Stimulated activated CD8-positive, alpha-beta memory T cell treated with anti-CD3 and anti-CD28 coated beads, Interleukin-2, amount 100 ng/mL, for 48 hours (primary cell): ENCODE results near the gene FER.
"Not testable (repeated sequence)": the region's sequence is repeated elsewhere in the genome, so short reads cannot be mapped to it uniquely, and the experiment has no call there.

Source experiments
- DNase-seq, 2 donors: peaks; one replicate each; pipeline ENCODE4 v3.0.0-alpha.2; 2020; ENCODE audit warnings: low read depth in 2 of 2

FER gene

GRCh38 chr5:108747111-108747773 is 455 bp upstream of the FER start:
- DNase-seq, result no peak

- DNase-seq, result peak; percentile 92 to 96
These were observed 867 bp downstream of the FER start for GRCh38 chr5:108748401-108749127.

DNA sequence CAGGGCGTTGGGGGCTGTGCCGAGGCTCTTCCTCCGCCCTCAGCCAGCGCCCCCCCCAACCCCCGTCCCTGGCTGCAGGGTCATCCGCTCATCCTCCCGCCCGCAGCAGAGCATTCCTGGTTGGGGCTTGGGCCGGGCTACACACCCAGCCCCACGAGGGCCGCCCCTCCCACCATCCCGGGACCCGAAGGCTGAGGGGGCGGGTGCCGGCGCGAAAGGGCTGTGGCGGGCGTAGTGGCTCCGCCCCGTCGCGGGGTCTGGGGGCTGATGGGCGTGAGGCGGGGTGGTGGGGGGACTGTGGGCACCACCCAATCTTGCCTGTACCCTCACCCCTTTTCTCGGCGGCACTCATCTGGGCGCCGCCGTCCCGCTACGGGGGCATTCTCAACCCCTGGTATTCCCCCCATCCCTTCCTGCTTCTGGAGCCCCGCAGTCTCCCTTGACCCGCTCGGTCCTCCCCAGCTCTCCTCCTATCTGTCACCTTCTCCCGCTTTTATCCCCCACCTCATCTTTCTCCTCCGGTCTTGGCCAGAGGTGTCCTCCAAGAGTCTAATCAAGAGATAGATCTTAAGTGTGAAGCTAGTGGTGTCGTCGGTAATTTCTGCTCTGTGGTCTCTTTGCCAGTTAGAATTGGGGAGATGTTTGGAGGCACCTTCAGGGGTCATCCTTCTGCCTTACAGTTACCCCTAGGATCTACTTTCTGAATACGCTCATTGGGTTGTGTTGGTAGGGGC is 1.6 kb downstream of the FER start:
- DNase-seq, result peak; percentile 5 to 39

DNA sequence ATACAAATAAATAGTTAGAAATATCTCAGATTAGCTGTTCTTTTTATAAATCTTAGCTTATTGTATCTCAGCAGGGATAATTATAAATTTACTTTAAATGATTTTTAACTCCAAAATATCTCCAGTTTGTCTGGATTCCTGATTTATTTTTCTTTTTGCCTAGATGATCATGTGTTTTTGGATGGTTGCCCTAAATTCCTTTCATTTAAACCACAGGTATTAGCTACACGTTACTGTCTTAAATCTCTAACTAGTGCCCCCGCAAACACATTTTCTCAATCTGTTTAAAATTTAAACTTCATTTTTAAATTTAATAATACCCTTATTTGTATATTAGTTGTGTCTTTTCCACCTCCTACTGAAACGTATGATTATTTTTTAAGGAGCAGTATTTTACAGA is 5.6 kb downstream of the FER start:
- no peak for DNase-seq

GRCh38 chr5:108753877-108754276 is 6.2 kb downstream of the FER start:
- DNase-seq, result no peak

DNA sequence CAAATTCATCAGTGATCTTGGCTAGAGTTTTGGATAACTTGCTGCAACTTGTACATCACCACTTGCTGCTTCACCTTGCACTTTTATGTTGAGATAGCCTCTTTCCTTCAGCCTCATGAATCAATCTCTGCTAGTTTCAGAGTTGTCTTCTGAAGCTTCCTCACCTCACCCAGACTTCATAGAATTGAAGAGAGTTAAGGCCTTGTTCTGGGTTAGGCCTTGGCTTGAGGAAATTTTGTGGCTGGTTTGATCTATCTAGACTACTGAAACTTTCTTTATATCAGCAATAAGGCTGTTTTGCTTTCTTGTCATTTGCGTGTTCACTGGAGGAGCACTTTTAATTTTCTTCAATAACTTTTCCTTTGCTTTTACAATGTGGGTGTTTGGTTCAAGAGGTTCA is 12.8 kb downstream of the FER start:
- no peak for DNase-seq

GRCh38 chr5:108762660-108763059 is 15.0 kb downstream of the FER start:
- no peak for DNase-seq

DNA sequence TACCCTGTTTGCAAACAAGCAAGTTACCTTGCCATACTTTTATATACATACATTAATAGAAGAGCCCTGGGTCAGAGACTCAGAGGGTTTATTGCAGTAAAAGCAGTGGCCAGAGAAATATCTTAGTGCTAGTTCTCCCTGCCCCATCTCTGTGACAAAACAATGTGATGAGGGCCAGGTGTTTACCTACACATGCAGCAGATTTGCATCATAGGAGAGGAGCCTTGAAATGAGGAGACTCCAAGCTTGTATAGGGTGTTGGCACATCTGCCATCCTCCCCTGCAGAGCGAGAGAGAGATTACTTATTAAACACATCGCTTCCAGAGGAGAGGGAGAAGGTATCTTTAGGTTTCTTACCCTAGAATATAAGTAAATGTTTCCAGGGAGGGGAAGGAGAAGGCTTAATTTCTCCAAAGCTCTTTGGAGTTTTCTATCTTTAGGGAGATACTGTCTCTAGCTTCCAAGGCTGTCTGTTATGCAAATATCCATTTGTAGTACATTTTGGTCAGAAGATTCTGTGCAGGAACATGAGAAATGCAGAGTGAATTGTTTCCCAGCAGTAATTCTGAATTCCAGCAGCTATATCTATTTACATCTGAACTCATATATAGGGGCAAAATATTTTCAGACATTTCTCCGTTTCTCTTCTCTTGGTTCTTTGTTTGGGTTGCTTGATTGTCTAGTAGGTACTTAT is 15.7 kb downstream of the FER start:
- DNase-seq, result no peak

DNA sequence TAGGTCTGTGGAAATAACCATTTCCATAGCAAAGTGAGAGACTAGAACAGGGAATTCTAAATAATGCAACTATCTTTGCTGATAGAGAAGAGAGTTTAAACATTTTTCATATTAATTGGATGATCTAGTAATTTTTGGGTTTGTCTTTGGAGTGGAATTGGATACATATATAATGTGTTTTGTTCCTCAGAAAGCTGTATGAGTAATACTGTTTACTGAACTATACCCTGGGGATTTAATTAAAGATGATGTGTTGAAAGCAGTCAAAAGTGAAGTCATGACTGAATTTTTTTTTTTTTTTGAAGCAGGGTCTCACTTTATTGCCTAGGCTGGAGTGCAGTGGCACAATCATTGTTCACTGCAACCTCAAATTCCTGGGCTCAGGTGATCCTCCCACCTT is 17.9 kb downstream of the FER start:
- DNase-seq, result no peak

GRCh38 chr5:108766916-108767315 is 19.2 kb downstream of the FER start:
- not testable (repeated sequence) for DNase-seq

DNA sequence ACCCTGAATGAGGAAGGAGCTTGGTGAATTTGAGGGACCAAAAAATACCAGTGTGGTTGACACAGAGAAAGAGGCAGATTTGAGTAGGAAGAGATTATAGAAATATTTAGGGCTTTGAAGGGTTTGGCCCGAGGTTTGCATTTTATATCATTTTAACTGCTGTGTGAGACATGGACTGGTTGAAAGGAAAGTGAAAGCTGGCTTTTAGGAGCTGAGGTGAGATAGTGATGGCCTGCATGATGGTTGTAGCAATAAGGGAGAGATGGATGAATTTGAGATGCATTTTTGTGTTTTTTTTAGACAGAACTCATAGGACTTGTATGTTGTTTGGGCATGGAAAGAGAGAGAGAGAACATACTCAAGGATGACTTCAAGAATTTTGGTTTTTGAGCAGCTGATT is 21.7 kb downstream of the FER start:
- no peak for DNase-seq

GRCh38 chr5:108772626-108773025 is 24.9 kb downstream of the FER start:
- no peak for DNase-seq

- DNase-seq, result no peak
These were observed 25.6 kb downstream of the FER start for GRCh38 chr5:108773330-108773729.

- DNase-seq, result not testable (repeated sequence)
These were observed 26.4 kb downstream of the FER start for GRCh38 chr5:108774079-108774478.

GRCh38 chr5:108777582-108777981 is 29.9 kb downstream of the FER start:
- DNase-seq, result not testable (repeated sequence)

GRCh38 chr5:108784577-108784976 is 36.9 kb downstream of the FER start:
- not testable (repeated sequence) for DNase-seq

- DNase-seq, result no peak
These were observed 39.2 kb downstream of the FER start for GRCh38 chr5:108786806-108787483.

DNA sequence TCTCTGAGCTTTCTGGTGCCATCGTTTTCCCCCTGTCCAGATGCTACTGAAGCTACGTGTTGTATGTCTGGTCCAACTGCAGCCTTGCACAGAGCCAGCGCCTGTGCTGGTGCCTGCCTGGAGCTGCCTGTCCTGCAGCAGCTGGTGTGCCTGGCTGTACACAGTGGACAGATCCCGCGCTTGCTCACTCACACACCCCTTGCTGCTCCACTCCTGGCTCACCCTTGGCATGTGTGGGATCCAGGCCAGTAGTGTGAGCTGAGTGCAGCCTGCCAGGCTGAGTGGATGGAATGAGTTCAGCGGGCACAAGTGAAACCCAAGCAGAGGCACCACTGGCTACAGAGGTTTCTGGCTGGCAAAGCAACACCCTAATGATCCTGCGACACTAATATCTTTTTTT is 40.4 kb downstream of the FER start:
- DNase-seq, result no peak

- DNase-seq, result no peak
These were observed 45.5 kb downstream of the FER start for GRCh38 chr5:108793207-108793606.

- not testable (repeated sequence) for DNase-seq
These were observed 46.7 kb downstream of the FER start for GRCh38 chr5:108794349-108794748.

DNA sequence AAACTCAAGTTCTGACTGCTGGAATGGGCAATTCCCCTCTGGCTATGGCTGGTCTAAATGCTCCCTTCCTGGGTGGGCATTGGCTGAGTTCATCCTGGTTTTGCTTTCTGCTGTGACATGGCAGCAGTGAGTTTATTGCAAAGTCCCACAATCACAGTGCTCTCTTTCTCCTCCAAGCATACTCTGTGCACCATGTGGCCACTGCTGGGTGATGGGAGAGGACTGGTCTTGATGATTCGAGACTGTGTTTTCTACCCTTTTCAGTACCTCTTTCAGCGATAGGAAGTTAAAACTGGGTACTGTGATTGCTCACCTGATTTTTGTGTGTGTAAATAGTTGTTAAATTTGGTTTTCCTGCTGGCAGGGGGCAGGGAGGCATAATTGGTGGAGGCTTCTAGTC is 49.7 kb downstream of the FER start:
- no peak for DNase-seq

GRCh38 chr5:108797986-108798385 is 50.3 kb downstream of the FER start:
- no peak for DNase-seq
